Liver (tissue), 9 donors: ENCODE data around the gene COL23A1. TPM values are rescaled to one million over a fixed set of nuclear protein-coding genes. Genes with fewer than 3 reads are reported as not detected.

ENCODE experiments used
- DNase-seq: peaks from one replicate; pipeline ENCODE4 v3.0.0-alpha.2; 2017; ENCODE audit warnings: low spot score
- H3K27ac ChIP-seq, 2 donors: one replicate each; pipeline ENCODE4 v1.7.0; 2013; ENCODE audit warnings: inconsistent platforms in 2 of 2, low read length in 2 of 2, control low read depth in 1 of 2, low read depth in 1 of 2, mild to moderate bottlenecking in 1 of 2
- H3K27me3 ChIP-seq, 4 donors: one replicate each; pipeline versions ENCODE4 v1.6.1 to v1.7.0; 2013; ENCODE audit warnings: low read length in 3 of 4, inconsistent platforms in 1 of 4, mild to moderate bottlenecking in 1 of 4, moderate library complexity in 1 of 4; ENCODE audit not compliant: control insufficient read depth in 4 of 4, insufficient read depth in 4 of 4
- H3K36me3 ChIP-seq, 4 donors: one replicate each; pipeline versions ENCODE4 v1.6.1 to v1.7.0; 2013; ENCODE audit warnings: low read length in 3 of 4, mild to moderate bottlenecking in 3 of 4, low read depth in 1 of 4, moderate library complexity in 1 of 4; ENCODE audit not compliant: control insufficient read depth in 4 of 4, insufficient read depth in 3 of 4
- H3K4me1 ChIP-seq, 4 donors: one replicate each; pipeline versions ENCODE4 v1.6.1 to v1.7.0; 2013; ENCODE audit warnings: low read length in 3 of 4, mild to moderate bottlenecking in 3 of 4, moderate library complexity in 1 of 4; ENCODE audit not compliant: control insufficient read depth in 4 of 4, insufficient read depth in 4 of 4
- H3K4me3 ChIP-seq, 3 donors: one replicate each; pipeline versions ENCODE4 v1.6.1 to v1.7.0; 2013; ENCODE audit warnings: low read length in 3 of 3, control low read depth in 1 of 3, low read depth in 1 of 3, mild to moderate bottlenecking in 1 of 3
- H3K9ac ChIP-seq, 2 donors: one replicate each; pipeline ENCODE4 v1.7.0; 2013; ENCODE audit warnings: low read length in 2 of 2, mild to moderate bottlenecking in 2 of 2, moderate library complexity in 2 of 2, control low read depth in 1 of 2, low read depth in 1 of 2
- H3K9me3 ChIP-seq, 4 donors: one replicate each; pipeline versions ENCODE4 v1.6.1 to v1.7.0; 2013; ENCODE audit warnings: low read length in 3 of 4; ENCODE audit not compliant: control insufficient read depth in 4 of 4
- EGR1 ChIP-seq, 2 donors: IDR thresholded peaks; 2 replicates each; pipeline ENCODE4 v1.6.1; 2016 to 2018; ENCODE audit warnings: antibody characterized with exemption in 2 of 2, low read depth in 2 of 2
- FOXA1 ChIP-seq: IDR thresholded peaks from 2 replicates; pipeline ENCODE4 v1.6.1; 2016; ENCODE audit warnings: antibody characterized with exemption
- FOXA2 ChIP-seq: IDR thresholded peaks from 2 replicates; pipeline ENCODE4 v1.6.1; 2016; ENCODE audit warnings: antibody characterized with exemption
- GABPA ChIP-seq, 2 donors: IDR thresholded peaks in 1 of 2; conservative IDR thresholded peaks in 1 of 2; 2 replicates each; pipeline ENCODE4 v1.6.1; 2016; ENCODE audit warnings: antibody characterized with exemption in 2 of 2, mild to moderate bottlenecking in 1 of 2, moderate library complexity in 1 of 2
- HNF4A ChIP-seq, 2 donors: conservative IDR thresholded peaks; 2 replicates each; pipeline ENCODE4 v1.6.1; 2016; ENCODE audit warnings: antibody characterized with exemption in 2 of 2, mild to moderate bottlenecking in 2 of 2
- HNF4G ChIP-seq: IDR thresholded peaks from 2 replicates; pipeline ENCODE4 v1.6.1; 2016; ENCODE audit warnings: antibody characterized with exemption
- JUND ChIP-seq, 2 donors: IDR thresholded peaks; 2 replicates each; pipeline ENCODE4 v1.6.1; 2016; ENCODE audit warnings: antibody characterized with exemption in 2 of 2
- NR2F2 ChIP-seq: IDR thresholded peaks from 2 replicates; pipeline ENCODE4 v1.6.1; 2016; ENCODE audit warnings: antibody characterized with exemption
- RAD21 ChIP-seq, 2 donors: IDR thresholded peaks; 2 replicates each; pipeline ENCODE4 v1.6.1; 2016; ENCODE audit warnings: antibody characterized with exemption in 2 of 2, mild to moderate bottlenecking in 2 of 2
- RXRA ChIP-seq, 2 donors: IDR thresholded peaks; 2 replicates each; pipeline ENCODE4 v1.6.1; 2017 to 2018; ENCODE audit warnings: antibody characterized with exemption in 2 of 2, mild to moderate bottlenecking in 1 of 2
- SP1 ChIP-seq: IDR thresholded peaks from 2 replicates; pipeline ENCODE4 v1.6.1; 2018; ENCODE audit warnings: antibody characterized with exemption, mild to moderate bottlenecking
- TAF1 ChIP-seq: conservative IDR thresholded peaks from 2 replicates; pipeline ENCODE4 v1.6.1; 2016; ENCODE audit warnings: antibody characterized with exemption, mild to moderate bottlenecking
- YY1 ChIP-seq: IDR thresholded peaks from 2 replicates; pipeline ENCODE4 v1.6.1; 2016; ENCODE audit warnings: antibody characterized with exemption, mild to moderate bottlenecking
- whole genome bisulfite sequencing: extraction: QIAGEN DNeasy Blood & Tissue Kit; methylation state at CpG from one replicate; pipeline ENCODE4 v1.1.7; 2013; 5-methylcytosine and 5-hydroxymethylcytosine counted together
- polyA plus RNA-seq, 2 donors: library from polyadenylated mRNA; stranded (reverse) in 1 of 2; unstranded in 1 of 2; fragments of 200-250 nt in 1 of 2; fragments of >200 nt in 1 of 2; fragmentation: Nextera tagmentation in 1 of 2; extraction: Ambion mirVana in 1 of 2; gene quantifications; one replicate each; pipeline versions ENCODE4 v1.2.1 to v1.2.3, GENCODE V29; 2013 to 2015
- total RNA-seq, 2 donors: library from RNA; depleted of rRNA; stranded (reverse); fragments of >200 nt; gene quantifications; one replicate each; pipeline ENCODE4 v1.2.3, GENCODE V29; 2014
- TF ChIP-seq, protein P1 (sequence below): fragments of 150-350 bp; IDR thresholded peaks from 2 replicates; pipeline ENCODE4 v1.5.1; 2017; ENCODE audit warnings: improper control_type of control experiment, low read depth, low read length; ENCODE audit not compliant: missing input control
- TF ChIP-seq, protein P2 (sequence below): IDR thresholded peaks from 2 replicates; pipeline ENCODE4 v1.6.1; 2016; ENCODE audit warnings: antibody characterized with exemption
- TF ChIP-seq, protein P3 (sequence below): IDR thresholded peaks from 2 replicates; pipeline ENCODE4 v1.6.1; 2016; ENCODE audit warnings: antibody characterized with exemption
- TF ChIP-seq, protein P4 (sequence below): IDR thresholded peaks from 2 replicates; pipeline ENCODE4 v1.6.1; 2016; ENCODE audit warnings: antibody characterized with exemption
- TF ChIP-seq, protein P5 (sequence below): IDR thresholded peaks from 2 replicates; pipeline ENCODE4 v1.6.1; 2016; ENCODE audit warnings: antibody characterized with exemption, mild to moderate bottlenecking
- donor health status: healthy.
- donor health status: healthy.
- donor health status: healthy.
- donor health status: healthy.
- donor health status: healthy.

Gene COL23A1
- total and polyA plus RNA-seq, 4 donors = 0.08 to 1.4 (median 0.27) TPM

DNA sequence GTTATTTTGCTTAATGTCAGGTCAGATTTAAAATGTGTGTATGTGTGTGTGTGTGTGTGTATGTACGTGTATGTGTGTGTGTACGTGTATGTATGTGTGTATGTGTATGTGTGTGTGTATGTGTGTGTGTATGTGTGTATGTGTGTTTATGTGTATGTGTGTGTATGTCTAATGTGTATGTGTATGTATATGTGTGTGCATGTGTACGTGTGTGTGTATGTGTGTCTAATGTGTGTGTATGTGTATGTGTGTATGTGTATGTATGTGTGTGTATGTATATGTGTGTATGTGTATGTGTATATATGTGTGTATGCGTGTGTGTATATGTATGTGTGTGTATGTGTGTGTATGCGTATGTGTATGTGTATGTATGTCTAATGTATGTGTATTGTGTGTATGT is 232.5 kb downstream of the COL23A1 start:
- Histone ChIP-seq H3K36me3 (no peaks in the 10 kb centered on the region), H3K27ac (no peak overlapping the region), H3K9ac (no peak overlapping the region), H3K4me3 (no peak overlapping the region), H3K9me3 (no peaks in the 10 kb centered on the region), H3K27me3 (no peaks in the 10 kb centered on the region), H3K4me1 (peaks cover 3 to 11% (median 4%) of the 10 kb centered on the region in 4 donors)
- WGBS = 88% methylated on average over 5 of the region's 5 CpGs
- no peak for DNase-seq
- TF ChIP-seq SP1 (no peak), EGR1 (IDR thresholded peaks at IDR 0.05; ENCODE audit: low read depth in 2 of 2) (no peak), FOXA1 (no peak), JUND (IDR thresholded peaks at IDR 0.05) (no peak), NR2F2 (no peak), RXRA (IDR thresholded peaks at IDR 0.05) (no peak), TAF1 (no peak), HNF4G (no peak), FOXA2 (no peak), RAD21 (IDR thresholded peaks at IDR 0.05) (no peak), HNF4A (conservative IDR thresholded peaks at IDR 0.05) (no peak), YY1 (no peak), GABPA (IDR thresholded peaks at IDR 0.05 in 1 of 2, conservative IDR thresholded peaks at IDR 0.05 in 1 of 2) (no peak)
- TF ChIP-seq, protein P1, sequence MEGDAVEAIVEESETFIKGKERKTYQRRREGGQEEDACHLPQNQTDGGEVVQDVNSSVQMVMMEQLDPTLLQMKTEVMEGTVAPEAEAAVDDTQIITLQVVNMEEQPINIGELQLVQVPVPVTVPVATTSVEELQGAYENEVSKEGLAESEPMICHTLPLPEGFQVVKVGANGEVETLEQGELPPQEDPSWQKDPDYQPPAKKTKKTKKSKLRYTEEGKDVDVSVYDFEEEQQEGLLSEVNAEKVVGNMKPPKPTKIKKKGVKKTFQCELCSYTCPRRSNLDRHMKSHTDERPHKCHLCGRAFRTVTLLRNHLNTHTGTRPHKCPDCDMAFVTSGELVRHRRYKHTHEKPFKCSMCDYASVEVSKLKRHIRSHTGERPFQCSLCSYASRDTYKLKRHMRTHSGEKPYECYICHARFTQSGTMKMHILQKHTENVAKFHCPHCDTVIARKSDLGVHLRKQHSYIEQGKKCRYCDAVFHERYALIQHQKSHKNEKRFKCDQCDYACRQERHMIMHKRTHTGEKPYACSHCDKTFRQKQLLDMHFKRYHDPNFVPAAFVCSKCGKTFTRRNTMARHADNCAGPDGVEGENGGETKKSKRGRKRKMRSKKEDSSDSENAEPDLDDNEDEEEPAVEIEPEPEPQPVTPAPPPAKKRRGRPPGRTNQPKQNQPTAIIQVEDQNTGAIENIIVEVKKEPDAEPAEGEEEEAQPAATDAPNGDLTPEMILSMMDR = no peak
- TF ChIP-seq, protein P2, sequence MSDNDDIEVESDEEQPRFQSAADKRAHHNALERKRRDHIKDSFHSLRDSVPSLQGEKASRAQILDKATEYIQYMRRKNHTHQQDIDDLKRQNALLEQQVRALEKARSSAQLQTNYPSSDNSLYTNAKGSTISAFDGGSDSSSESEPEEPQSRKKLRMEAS = no peak
- TF ChIP-seq, protein P3, sequence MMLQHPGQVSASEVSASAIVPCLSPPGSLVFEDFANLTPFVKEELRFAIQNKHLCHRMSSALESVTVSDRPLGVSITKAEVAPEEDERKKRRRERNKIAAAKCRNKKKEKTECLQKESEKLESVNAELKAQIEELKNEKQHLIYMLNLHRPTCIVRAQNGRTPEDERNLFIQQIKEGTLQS = no peak
- TF ChIP-seq, protein P4, sequence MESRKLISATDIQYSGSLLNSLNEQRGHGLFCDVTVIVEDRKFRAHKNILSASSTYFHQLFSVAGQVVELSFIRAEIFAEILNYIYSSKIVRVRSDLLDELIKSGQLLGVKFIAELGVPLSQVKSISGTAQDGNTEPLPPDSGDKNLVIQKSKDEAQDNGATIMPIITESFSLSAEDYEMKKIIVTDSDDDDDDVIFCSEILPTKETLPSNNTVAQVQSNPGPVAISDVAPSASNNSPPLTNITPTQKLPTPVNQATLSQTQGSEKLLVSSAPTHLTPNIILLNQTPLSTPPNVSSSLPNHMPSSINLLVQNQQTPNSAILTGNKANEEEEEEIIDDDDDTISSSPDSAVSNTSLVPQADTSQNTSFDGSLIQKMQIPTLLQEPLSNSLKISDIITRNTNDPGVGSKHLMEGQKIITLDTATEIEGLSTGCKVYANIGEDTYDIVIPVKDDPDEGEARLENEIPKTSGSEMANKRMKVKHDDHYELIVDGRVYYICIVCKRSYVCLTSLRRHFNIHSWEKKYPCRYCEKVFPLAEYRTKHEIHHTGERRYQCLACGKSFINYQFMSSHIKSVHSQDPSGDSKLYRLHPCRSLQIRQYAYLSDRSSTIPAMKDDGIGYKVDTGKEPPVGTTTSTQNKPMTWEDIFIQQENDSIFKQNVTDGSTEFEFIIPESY = no peak
- TF ChIP-seq, protein P5, sequence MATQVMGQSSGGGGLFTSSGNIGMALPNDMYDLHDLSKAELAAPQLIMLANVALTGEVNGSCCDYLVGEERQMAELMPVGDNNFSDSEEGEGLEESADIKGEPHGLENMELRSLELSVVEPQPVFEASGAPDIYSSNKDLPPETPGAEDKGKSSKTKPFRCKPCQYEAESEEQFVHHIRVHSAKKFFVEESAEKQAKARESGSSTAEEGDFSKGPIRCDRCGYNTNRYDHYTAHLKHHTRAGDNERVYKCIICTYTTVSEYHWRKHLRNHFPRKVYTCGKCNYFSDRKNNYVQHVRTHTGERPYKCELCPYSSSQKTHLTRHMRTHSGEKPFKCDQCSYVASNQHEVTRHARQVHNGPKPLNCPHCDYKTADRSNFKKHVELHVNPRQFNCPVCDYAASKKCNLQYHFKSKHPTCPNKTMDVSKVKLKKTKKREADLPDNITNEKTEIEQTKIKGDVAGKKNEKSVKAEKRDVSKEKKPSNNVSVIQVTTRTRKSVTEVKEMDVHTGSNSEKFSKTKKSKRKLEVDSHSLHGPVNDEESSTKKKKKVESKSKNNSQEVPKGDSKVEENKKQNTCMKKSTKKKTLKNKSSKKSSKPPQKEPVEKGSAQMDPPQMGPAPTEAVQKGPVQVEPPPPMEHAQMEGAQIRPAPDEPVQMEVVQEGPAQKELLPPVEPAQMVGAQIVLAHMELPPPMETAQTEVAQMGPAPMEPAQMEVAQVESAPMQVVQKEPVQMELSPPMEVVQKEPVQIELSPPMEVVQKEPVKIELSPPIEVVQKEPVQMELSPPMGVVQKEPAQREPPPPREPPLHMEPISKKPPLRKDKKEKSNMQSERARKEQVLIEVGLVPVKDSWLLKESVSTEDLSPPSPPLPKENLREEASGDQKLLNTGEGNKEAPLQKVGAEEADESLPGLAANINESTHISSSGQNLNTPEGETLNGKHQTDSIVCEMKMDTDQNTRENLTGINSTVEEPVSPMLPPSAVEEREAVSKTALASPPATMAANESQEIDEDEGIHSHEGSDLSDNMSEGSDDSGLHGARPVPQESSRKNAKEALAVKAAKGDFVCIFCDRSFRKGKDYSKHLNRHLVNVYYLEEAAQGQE = no peak
